GM23338 (cell line): Measurements from ENCODE around the gene SLC8B1.

Experiments used
- EZH2 ChIP-seq: fragments of 200-600 bp; sonication (generic); IDR thresholded peaks from one replicate; pipeline ENCODE4 v1.8.0; 2017; ENCODE audit warnings: antibody characterized with exemption, mild to moderate bottlenecking, low read depth; ENCODE audit not compliant: unreplicated experiment
- EZH2phosphoT487 ChIP-seq: fragments of 200-600 bp; sonication (generic); IDR thresholded peaks from one replicate; pipeline ENCODE4 v1.8.1; 2018; ENCODE audit warnings: antibody characterized with exemption; ENCODE audit not compliant: unreplicated experiment
- NANOG ChIP-seq: IDR thresholded peaks from 2 replicates; pipeline ENCODE4 v1.6.1; 2016; ENCODE audit warnings: antibody characterized with exemption, borderline replicate concordance
- POLR2AphosphoS5 ChIP-seq: IDR thresholded peaks from 2 replicates; pipeline ENCODE4 v1.6.1; 2016; ENCODE audit warnings: antibody characterized with exemption, low read depth
- TF ChIP-seq, protein P1 (sequence below), 2 experiments: fragments of 200-600 bp in 1 of 2; sonication (generic) in 1 of 2; conservative IDR thresholded peaks; 2 replicates each; pipeline versions ENCODE4 v1.5.1 to v1.6.1; 2016 to 2017; ENCODE audit warnings: antibody characterized with exemption in 2 of 2, low read depth in 2 of 2, mild to moderate bottlenecking in 2 of 2, moderate library complexity in 1 of 2
- TF ChIP-seq, protein P2 (sequence below): IDR thresholded peaks from one replicate; pipeline ENCODE4 v1.6.1; 2018; ENCODE audit warnings: antibody characterized with exemption; ENCODE audit not compliant: unreplicated experiment
- TF ChIP-seq, protein P3 (sequence below): IDR thresholded peaks from 2 replicates; pipeline ENCODE4 v1.6.1; 2016; ENCODE audit warnings: antibody characterized with exemption

DNA sequence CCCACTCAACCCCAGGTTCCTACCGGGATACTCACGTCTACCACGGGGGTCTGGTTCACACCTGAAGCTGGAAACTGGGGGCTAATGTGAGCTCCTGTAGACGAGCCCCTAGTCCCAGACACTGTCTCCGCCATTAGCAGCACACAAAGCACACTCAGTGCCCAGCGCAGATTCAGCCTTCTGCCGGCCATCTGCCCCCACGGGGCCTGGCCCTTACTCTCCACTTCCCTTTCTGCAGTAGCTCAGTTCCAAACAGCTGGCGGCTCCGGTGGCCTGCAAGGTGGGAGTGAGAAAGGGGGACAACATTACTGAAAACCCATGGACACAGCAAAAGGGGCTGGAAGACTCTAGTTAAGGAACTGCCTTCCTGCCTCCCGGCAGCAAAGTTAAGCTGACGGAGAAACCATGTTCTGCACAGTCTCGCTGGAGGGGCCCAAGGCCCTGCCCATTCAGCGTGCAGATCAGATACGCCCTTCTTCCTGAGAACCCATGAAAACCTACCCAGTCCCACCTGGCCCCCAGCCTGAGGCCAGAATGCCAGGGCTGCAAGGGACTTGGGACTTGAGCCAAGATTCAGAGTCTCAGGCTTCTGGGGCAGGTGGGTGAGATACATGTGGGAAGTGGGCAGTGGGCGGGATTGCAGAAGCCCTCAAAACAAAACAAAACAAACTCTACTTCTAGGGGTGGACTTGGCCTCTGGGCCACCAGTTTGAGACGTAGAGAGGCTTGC is 2.1 kb downstream of the SLC8B1 start:
- TF ChIP-seq, protein P1, sequence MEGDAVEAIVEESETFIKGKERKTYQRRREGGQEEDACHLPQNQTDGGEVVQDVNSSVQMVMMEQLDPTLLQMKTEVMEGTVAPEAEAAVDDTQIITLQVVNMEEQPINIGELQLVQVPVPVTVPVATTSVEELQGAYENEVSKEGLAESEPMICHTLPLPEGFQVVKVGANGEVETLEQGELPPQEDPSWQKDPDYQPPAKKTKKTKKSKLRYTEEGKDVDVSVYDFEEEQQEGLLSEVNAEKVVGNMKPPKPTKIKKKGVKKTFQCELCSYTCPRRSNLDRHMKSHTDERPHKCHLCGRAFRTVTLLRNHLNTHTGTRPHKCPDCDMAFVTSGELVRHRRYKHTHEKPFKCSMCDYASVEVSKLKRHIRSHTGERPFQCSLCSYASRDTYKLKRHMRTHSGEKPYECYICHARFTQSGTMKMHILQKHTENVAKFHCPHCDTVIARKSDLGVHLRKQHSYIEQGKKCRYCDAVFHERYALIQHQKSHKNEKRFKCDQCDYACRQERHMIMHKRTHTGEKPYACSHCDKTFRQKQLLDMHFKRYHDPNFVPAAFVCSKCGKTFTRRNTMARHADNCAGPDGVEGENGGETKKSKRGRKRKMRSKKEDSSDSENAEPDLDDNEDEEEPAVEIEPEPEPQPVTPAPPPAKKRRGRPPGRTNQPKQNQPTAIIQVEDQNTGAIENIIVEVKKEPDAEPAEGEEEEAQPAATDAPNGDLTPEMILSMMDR (conservative IDR thresholded peaks at IDR 0.05; ENCODE audit: low read depth in 2 of 2) = no peak
- TF ChIP-seq POLR2AphosphoS5 (no peak), NANOG (no peak), EZH2 (no peak), EZH2phosphoT487 (no peak)
- TF ChIP-seq, protein P2, sequence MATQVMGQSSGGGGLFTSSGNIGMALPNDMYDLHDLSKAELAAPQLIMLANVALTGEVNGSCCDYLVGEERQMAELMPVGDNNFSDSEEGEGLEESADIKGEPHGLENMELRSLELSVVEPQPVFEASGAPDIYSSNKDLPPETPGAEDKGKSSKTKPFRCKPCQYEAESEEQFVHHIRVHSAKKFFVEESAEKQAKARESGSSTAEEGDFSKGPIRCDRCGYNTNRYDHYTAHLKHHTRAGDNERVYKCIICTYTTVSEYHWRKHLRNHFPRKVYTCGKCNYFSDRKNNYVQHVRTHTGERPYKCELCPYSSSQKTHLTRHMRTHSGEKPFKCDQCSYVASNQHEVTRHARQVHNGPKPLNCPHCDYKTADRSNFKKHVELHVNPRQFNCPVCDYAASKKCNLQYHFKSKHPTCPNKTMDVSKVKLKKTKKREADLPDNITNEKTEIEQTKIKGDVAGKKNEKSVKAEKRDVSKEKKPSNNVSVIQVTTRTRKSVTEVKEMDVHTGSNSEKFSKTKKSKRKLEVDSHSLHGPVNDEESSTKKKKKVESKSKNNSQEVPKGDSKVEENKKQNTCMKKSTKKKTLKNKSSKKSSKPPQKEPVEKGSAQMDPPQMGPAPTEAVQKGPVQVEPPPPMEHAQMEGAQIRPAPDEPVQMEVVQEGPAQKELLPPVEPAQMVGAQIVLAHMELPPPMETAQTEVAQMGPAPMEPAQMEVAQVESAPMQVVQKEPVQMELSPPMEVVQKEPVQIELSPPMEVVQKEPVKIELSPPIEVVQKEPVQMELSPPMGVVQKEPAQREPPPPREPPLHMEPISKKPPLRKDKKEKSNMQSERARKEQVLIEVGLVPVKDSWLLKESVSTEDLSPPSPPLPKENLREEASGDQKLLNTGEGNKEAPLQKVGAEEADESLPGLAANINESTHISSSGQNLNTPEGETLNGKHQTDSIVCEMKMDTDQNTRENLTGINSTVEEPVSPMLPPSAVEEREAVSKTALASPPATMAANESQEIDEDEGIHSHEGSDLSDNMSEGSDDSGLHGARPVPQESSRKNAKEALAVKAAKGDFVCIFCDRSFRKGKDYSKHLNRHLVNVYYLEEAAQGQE = no peak
- TF ChIP-seq, protein P3, sequence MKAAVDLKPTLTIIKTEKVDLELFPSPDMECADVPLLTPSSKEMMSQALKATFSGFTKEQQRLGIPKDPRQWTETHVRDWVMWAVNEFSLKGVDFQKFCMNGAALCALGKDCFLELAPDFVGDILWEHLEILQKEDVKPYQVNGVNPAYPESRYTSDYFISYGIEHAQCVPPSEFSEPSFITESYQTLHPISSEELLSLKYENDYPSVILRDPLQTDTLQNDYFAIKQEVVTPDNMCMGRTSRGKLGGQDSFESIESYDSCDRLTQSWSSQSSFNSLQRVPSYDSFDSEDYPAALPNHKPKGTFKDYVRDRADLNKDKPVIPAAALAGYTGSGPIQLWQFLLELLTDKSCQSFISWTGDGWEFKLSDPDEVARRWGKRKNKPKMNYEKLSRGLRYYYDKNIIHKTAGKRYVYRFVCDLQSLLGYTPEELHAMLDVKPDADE = no peak
